Globus pallidus (tissue), 1 donor: Measurements from ENCODE around the gene CPEB3.

ENCODE experiments used
- DNase-seq: peaks from one replicate; pipeline ENCODE4 v3.0.0-alpha.2; 2015; ENCODE audit warnings: low spot score

The CPEB3 gene

DNA sequence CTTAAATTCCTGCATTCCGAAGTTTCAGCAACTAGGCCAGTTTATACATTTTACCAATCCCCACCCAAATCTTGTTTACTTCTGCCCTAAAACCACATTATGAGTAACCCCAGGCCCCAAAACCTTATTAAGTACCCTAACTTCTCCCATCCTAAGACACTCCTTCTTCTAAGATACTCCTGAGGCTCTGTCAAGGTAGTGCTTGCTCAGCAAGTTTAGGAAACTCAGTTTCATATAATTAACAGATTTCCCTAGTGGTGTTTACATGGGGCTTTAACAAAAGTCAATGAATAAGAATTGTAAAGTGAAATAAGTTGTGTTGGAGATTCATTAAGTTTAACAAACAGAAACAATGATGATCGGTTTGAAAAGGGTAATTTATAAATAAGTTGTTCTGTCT, 77.8 kb downstream of the CPEB3 start:
- no peak for DNase-seq

GRCh38 chr10:92208736-92209135, 82.1 kb downstream of the CPEB3 start:
- no peak for DNase-seq

GRCh38 chr10:92208157-92208720, 82.6 kb downstream of the CPEB3 start:
- no peak for DNase-seq

DNA sequence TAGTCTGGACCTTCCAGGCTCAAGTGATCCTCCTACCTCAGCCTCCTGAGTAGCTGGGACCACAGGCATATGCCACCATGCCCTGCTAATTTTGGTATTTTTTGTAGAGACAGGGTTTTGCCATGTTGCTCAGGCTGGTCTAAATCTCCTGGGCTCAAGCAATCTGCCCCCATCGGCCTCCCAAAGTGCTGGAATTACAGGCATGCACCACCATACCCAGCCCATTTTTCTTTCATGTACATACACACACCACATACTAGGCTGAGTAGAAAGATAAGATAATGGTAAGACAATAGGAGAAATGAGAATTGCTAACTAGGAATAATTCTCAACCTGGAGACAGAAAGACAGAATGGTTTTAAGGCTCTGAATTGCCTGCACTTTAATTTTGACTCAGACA, 83.8 kb downstream of the CPEB3 start:
- no peak for DNase-seq

GRCh38 chr10:92203919-92204623, 86.8 kb downstream of the CPEB3 start:
- no peak for DNase-seq

DNA sequence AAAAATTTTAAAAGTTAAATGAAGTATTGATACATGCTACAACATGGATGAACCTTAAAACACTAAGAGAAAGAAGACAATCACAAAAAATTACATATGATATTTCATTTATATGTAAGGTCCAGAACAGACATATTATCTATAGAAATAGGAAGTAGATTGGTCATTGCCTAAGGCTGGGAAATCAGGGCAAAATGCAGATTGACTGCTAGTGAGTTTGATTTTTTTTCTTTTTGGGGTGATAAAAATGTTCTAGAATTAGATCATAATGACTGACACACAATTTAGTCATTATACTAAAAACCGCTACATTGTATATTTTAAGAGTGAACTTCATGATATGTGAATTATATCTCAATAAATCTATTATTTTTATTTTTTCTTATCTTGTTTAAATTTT, 88.3 kb downstream of the CPEB3 start:
- DNase-seq, result no peak

- no peak for DNase-seq
Measured at GRCh38 chr10:92200564-92200963, 90.3 kb downstream of the CPEB3 start.

DNA sequence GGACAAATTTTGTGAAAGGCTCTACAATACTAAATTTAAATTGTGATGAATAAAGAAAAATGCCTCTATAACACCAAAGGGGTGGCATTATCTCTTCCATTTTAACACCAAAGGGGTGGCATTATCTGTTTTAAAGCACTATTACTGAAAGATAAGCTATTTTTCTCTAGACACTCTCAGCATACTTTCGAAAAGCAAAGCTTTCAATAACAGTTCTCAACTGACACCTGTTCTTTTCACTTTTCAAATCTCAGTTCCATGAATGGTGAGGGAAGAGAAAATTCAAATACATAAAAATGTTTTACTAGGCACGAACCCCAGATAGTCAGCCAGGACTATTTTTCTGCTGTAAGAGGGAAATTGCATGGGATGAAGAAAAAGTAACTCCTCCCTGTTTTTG, 103.8 kb downstream of the CPEB3 start:
- no peak for DNase-seq

DNA sequence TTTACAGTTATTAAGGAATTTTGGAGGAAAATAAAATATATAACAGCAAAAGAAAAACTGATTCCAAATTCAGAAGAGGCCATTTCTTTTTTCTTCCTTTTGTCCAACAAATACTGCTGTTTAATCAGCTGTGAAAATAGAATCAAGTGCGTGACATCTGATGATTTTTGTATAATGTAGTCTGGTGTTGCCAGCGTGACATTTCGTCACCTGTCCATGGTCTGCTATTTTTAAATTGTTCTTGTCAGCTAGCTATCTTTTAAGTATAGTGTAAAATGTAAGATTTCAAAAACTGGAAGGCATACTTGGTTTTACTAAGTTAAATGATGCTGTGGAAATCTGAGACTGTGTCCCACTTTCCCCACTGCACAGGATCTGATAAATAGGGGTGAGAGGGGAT, 105.9 kb downstream of the CPEB3 start:
- no peak for DNase-seq

DNA sequence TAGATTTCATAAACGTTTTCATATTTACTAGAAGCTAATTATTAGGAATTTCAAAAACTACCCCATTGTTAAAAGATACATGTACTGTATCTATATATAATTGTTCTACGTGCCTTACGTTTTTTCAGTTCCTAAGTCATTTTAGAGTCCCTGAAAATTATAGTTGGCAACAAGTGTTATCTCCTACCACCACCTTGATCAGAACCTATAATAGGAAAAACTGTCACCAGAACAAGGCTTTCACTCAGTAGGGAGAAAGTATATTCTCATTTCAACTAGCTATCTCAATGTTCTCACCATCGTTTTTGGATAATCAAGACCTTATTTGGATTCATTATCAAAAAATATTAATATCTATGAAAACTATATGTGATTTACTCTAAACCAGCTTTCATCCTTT, 107.7 kb downstream of the CPEB3 start:
- DNase-seq, result no peak

DNA sequence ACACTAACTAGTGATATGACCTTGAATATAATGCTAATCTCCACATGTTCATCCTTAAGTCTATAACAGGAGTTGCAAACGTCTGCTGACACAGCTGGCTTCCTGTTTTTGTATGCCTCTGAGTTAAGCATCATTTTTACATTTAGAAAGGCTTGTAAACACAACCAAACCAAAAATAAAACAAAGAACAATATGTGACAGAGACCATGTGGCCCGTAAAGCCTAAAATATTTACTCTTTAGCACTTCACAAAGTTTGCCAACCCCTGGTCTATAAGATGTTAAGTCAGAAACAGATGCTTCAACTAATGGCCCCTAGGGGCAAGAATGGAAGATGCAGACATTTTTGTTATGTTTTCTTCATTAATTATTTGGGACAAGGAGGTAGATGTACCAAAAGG, 109.3 kb downstream of the CPEB3 start:
- no peak for DNase-seq

DNA sequence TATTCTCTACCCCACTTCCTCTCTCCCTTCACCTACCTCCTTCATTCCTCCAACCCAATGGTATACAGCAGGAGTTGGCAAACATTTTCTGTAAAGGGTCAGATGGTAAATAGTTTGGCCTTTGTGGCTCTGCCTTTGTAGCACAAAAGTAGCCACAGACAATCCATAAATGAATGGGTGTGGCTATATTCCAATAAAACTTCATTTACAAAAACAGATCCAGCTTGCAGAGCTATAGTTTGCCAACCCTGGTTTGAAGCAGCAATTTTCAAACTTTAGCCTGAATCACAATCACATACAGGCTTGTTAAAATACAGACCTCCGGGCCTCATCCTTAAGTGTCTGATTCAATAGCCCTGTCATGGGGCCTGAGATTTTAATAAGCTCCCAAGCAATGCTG, 110.5 kb downstream of the CPEB3 start:
- DNase-seq, result no peak

DNA sequence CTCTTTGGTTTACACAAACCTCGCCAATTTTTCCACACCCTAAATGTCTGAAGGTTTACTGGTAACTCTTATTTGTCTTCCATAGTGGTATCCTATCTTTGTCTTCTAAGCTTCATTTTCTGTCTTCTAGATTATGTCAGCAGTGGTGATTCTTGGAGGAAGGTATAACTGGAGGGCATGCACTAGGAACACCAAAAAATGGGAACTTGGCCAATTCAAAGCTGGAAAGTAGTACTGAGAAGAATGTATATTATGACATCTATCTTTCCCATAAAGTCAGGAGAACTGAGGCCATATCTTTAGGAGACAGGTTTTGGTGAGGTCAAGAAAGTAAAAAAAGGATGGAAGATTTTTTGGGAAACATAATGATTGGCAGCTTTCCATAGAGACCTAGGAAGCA, 113.3 kb downstream of the CPEB3 start:
- no peak for DNase-seq

GRCh38 chr10:92175164-92175563, 115.7 kb downstream of the CPEB3 start:
- DNase-seq, result no peak

DNA sequence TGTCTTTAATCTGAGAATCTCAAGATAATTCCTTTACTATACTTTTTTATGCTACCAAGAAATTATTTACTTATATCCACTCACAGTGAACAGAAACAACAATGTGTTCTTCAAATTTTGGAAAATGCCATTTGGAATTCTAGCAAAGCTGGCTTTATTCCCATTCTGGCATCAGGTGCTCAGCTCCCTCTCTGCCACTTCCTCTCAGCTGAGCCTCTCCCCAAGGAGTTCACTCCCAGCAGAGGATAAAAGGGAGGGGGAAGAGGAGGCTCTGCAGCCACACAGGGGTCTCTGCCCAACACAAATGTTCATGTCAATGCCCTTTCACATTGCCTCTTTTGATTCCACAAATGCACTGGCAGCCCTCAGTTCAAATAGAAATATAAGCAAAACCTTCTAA, 116.9 kb downstream of the CPEB3 start:
- DNase-seq, result no peak

GRCh38 chr10:92164036-92164696, 126.7 kb downstream of the CPEB3 start:
- no peak for DNase-seq

GRCh38 chr10:92162541-92162940, 128.3 kb downstream of the CPEB3 start:
- no peak for DNase-seq

DNA sequence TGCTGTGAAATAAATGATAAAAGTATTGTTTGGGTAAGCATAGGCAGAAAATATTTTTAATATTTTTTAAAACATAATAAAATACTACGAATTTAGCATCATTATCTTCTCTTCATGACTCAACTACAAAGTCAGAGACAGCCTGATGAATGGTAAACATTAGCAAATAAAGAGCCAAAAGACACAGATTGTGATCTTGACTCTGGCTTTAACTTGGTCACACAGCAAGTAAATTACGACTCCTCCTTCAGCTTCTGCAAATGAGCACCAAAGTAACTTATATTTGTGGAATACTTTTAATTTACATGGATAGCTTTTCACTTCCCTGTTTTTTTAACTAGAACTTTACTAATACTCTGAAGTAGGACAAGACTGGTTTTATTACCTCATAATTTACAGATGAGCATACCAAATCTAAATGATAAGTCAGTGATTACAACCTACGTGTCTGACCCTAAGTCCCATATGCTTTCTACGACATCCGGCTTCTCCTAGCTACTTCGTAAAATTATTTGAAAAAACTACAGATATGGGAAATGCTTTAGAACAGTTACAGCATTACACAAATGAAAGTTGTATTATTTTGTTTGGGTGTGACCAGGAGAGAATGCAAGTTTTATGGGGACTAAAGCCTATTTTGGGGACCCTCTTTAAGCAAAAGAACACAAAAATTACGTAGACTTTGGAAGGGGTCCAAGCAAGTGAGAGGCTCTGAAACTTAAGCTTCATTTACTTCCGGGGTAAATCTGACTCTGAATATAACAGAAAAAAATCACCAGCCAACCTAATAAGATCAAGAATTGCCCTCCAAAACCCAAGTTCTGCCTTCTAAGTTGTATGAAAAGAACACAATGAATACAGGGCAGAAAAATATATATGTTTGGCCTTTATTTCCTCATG, 133.8 kb downstream of the CPEB3 start:
- no peak for DNase-seq

DNA sequence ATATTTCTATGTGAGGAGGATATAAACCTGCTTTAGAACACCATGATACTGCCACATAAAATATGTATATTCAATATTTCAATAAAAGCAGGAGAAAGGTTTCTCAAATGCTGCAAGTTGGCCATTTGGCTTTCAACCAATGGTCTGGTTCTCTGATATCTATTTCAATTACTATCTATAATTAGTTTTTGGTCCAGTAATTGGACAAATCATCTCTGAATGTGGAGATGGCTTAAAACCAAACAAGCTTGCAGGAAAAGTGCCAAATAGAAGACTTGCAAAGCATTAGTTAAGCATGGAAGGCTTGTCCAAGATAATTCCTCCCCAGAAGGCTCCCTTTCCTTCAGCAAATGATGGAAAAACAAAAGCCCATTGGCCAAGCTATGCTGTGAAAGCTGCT, 140.1 kb downstream of the CPEB3 start:
- no peak for DNase-seq

GRCh38 chr10:92149261-92149660, 141.6 kb downstream of the CPEB3 start:
- no peak for DNase-seq

GRCh38 chr10:92146781-92147180, 144.1 kb downstream of the CPEB3 start:
- no peak for DNase-seq

- no peak for DNase-seq
Measured at GRCh38 chr10:92146107-92146506, 144.8 kb downstream of the CPEB3 start.

GRCh38 chr10:92142949-92143348, 147.9 kb downstream of the CPEB3 start:
- DNase-seq, result no peak
